HG03575 (cell line): ENCODE measurements around the gene USP5.

Source experiments
- ATAC-seq: cut with Tn5 transposase; IDR thresholded peaks from one replicate; pipeline ENCODE4 v1.9.1; 2021; ENCODE audit not compliant: unreplicated experiment, insufficient number of reproducible peaks, low FRiP score; ENCODE audit errors: extremely low read depth

The USP5 gene

GRCh38 chr12:6824085-6824775 is 27.7 kb upstream of the USP5 start:
- no peak for ATAC-seq

GRCh38 chr12:6824901-6825381 is 27.0 kb upstream of the USP5 start:
- no peak for ATAC-seq

GRCh38 chr12:6825398-6826124 is 26.4 kb upstream of the USP5 start:
- no peak for ATAC-seq

GRCh38 chr12:6826125-6826733 is 25.7 kb upstream of the USP5 start:
- no peak for ATAC-seq

- ATAC-seq: no peak
These were observed 25.1 kb upstream of the USP5 start for GRCh38 chr12:6826734-6827436.

- no peak for ATAC-seq
These were observed 24.5 kb upstream of the USP5 start for GRCh38 chr12:6827437-6827911.

GRCh38 chr12:6827982-6828780 is 23.8 kb upstream of the USP5 start, which contains the start of gene P3H3:
Gene P3H3, plus strand, starts transcription at chr12:6828407. Its CDS starts 34 bp downstream, at chr12:6828441.
- no peak for ATAC-seq

- ATAC-seq: no peak
These were observed 23.0 kb upstream of the USP5 start for GRCh38 chr12:6828781-6829535.

GRCh38 chr12:6829536-6830220 is 22.3 kb upstream of the USP5 start:
- no peak for ATAC-seq

GRCh38 chr12:6830286-6830890 is 21.6 kb upstream of the USP5 start:
- ATAC-seq: no peak

GRCh38 chr12:6830999-6831398 is 21.0 kb upstream of the USP5 start:
- no peak for ATAC-seq

GRCh38 chr12:6831450-6831995 is 20.4 kb upstream of the USP5 start:
- no peak for ATAC-seq

- no peak for ATAC-seq
These were observed 19.8 kb upstream of the USP5 start for GRCh38 chr12:6832125-6832524.

- no peak for ATAC-seq
These were observed 18.6 kb upstream of the USP5 start for GRCh38 chr12:6833189-6833890.

GRCh38 chr12:6834254-6834653 is 17.7 kb upstream of the USP5 start:
- no peak for ATAC-seq

- no peak for ATAC-seq
These were observed 17.1 kb upstream of the USP5 start for GRCh38 chr12:6834873-6835272.
